ENCODE results near the gene NEGR1.

- TF ChIP-seq CTCF (IDR thresholded peaks at IDR 0.05), result no peak
- no peak for TF ChIP-seq POLR2A (IDR thresholded peaks at IDR 0.05)
These were observed 648.2 kb downstream of the NEGR1 start for GRCh38 chr1:71634159-71634558.

All from testis (tissue), 2 donors.